HG03558 (cell line): ENCODE results near the gene WBP2.

Experiments used
- ATAC-seq: cut with Tn5 transposase; IDR thresholded peaks from one replicate; pipeline ENCODE4 v1.9.1; 2021; ENCODE audit warnings: moderate number of reproducible peaks; ENCODE audit not compliant: unreplicated experiment; ENCODE audit errors: extremely low read depth

Gene WBP2

DNA sequence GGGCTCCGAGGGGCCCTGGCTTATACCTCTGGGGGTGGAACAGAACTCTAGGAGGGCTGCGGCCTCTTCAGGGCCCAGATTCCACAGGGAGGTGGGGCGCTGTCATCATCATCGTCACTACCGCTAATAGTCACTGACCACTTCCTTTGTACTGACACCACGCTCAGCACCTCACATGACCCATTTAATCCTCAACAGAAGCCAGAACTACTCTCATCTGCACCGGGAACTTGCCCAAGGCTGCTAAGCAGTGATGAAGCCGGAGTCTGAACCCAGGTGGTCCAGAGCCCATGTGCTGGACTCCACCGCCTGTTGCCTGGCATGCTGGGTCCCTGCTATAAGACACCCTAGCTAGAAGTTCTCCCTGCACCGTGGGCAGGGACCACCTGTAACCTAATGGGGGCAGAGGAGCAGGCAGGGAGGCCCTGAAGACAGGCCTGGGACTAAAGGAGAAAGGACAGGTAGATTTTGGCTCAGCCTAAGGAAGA lies 22.9 kb downstream of the WBP2 start:
- no peak for ATAC-seq

- no peak for ATAC-seq
These were observed 24.0 kb downstream of the WBP2 start for GRCh38 chr17:75831032-75831571.

GRCh38 chr17:75830164-75831031 lies 24.7 kb downstream of the WBP2 start:
- ATAC-seq, result no peak

GRCh38 chr17:75829747-75830146 lies 25.4 kb downstream of the WBP2 start:
- no peak for ATAC-seq

DNA sequence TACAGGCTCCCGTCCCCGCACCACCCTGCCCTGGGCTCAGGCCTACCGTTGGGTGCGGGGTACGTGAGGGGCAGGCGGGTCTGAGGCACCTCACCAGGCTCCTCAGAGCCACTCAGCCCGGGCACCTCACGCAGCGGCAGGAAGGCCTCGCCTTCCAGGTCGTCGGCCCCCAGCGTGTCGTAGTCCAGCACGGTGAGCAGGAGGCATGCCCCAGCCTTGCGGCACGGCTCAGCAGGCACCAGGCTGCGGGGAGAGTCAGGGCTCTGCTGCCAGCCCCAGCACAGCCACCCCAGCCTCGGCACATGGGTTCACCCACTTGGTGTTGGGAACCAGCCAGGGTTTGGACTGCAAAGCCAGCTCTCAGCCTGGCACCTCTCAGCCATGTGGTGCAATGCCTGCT lies 26.4 kb downstream of the WBP2 start:
- ATAC-seq, result no peak

DNA sequence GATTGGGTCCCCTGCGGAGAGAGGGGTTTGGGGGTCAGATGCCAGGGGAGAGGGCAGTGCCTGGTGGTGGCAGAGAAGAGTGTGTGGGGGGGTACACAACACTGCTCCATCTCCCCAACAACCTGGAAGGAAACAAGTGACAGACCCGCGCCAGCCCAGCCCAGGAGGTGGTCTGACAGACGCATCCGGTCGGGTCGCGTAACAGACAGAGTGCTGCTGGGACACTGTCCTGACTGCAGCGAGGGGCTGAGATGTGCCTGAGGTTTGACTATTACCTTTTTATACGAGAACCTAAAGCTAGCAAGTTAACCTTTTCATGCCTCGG lies 27.1 kb downstream of the WBP2 start:
- no peak for ATAC-seq

GRCh38 chr17:75827308-75828075 lies 27.6 kb downstream of the WBP2 start:
- no peak for ATAC-seq

DNA sequence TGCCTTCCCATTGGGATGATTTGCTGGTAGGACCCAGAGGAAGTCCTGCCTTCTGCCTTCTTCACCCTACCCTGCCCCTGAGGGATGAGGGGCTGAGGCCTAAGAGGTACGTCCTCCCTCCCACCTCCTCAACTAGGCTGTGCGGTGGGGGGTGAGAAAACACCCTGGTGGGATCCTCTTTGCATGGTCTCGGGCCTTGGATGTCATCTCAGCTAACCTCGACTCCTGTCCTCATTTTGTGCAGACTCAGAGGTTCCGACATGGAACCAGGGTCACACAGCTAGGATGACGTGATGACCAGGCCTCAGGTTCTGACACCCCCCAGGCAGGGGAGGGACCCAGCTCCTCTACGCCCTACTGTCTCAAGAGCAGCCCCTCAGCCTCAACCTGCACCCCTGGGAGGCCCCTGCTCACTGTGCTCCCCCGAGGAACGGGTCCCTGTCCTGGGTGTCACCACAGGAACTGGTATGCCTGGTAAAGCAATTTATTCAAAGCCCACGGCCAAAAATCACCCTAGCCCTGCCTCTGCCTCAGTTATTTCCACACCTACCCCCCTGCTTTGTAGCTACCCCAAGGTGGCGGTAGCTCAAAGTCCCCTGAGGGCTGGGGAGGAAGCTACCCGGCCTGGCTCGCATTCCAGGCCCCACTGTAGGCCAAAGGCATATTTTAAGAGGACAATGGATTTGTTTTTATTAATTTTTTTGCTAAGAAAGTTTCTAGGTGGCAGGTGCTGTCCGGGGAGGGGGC lies 28.4 kb downstream of the WBP2 start:
- no peak for ATAC-seq

GRCh38 chr17:75825748-75826370 lies 29.3 kb downstream of the WBP2 start:
- ATAC-seq, result no peak

DNA sequence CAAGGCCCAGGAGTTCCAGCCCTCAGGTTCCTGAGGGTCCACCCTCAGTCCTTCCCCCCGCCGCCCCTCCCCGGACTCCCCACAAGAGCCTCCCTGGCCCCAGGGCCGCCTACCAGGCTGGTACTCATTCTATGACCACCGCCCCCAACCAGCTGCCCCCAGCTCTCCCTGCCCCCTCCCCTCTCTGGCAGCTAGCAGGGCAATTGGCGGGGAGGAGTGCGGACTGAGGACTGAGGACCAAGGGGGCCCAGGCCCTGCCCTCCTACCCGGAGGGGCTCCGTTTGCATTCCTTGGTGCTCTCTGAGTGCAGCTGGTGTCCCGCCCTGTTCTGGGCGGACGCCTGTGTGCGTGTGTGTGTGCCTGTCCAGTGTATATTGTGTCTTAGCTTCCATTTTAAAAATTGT lies 30.0 kb downstream of the WBP2 start:
- no peak for ATAC-seq

- no peak for ATAC-seq
These were observed 30.5 kb downstream of the WBP2 start for GRCh38 chr17:75824666-75825065.

DNA sequence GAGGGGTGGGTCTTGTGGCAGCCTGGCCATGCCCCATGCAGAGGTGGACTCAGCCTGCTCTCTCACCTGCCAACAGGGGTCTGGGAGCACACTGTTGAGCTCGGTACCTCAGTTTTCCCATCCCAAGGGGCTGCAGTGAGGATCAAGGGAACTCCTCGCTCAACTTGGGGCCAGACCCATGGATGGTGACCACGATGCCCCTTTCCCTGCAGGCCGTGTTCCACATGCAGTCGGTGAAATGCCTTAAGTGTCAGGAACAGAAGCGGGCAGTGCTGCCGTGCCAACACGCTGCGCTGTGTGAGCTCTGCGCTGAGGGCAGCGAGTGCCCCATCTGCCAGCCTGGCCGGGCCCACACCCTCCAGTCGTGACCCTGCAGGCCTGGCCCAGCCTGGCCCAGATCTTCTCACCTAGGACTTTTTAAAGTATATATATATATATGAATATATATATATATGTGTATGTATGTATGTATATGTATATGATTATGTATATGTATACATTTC lies 31.0 kb downstream of the WBP2 start:
- ATAC-seq, result no peak

- ATAC-seq, result no peak
These were observed 31.7 kb downstream of the WBP2 start for GRCh38 chr17:75823257-75824041.

DNA sequence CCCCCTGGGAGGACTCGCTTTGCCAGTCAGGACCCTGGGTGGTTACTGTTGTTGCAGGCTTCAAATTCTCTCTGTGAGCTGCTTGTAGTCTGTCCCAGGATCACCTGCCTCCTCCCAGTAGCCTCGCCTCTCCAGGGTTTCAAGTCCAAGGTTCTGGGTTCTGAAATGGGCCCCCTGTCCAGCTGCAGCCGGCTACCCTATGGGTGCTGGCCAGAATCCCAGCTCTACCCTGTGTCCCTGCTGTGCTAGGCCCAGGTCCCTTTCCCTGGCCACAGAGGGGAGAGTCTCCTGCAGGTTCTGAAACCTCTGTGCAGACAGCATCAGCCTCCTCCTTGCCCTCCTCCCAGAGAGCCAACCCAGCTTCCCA lies 32.4 kb downstream of the WBP2 start:
- ATAC-seq, result no peak

GRCh38 chr17:75822119-75822799 lies 32.9 kb downstream of the WBP2 start:
- ATAC-seq, result no peak

GRCh38 chr17:75821552-75821951 lies 33.6 kb downstream of the WBP2 start:
- ATAC-seq, result no peak

DNA sequence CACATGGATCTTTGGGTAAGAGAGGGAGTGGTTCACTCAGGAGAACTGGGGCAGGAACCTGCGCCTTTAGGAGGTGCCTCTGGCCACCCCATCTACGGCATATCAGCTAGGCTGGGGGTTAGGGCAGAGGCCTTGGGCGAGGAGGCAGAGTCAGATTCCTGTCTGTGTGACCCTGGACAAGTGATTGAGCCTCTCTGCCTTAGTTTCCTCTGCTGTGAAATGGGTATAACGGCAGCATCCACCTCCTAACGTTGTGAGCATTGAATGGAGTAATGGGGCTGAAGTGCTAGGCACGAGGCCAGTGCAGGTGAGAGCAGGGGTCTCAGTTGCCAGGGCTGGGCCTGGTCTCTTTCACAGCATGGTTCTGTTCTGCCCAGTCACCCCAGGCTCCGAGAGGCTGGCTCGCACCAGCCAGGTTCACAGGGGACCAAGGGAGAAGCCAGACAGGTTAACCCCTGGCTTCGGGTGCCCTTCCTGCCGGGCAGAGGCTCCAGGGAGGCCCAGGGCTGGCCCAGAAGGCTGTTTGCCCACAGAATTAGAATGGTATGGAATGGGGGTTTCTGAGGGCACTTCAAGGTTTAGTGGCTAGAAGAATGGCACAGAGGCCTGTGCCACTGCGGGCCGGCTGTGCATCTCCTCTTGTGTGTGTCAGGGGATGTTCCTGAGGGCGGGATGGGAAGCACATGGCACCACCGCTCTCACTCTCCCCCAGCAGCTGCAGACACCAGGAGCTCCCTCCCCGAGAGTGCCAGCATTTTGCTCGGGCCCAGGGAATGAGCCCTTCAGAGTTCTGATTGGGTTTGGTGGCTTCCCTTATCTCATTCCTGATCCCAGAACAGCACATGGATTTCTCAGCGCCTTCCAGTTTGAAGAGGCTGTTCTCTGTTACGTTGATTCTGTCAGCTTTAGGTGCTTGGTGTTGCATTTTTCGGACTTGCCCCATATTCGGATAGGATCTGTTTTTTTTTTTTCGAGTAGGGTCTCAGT lies 34.7 kb downstream of the WBP2 start:
- ATAC-seq, result no peak

GRCh38 chr17:75819678-75820077 lies 35.5 kb downstream of the WBP2 start:
- ATAC-seq, result no peak
